ENCODE data around the gene PKN1. TPM values are rescaled to one million over a fixed set of nuclear protein-coding genes. Genes with fewer than 3 reads are reported as not detected.

The PKN1 gene
- total and polyA plus RNA-seq, 9 of the 15 experiments (the other 6 are each of a cell fraction or from before 2014, with no cell fraction given) = 0.30 to 228 (median 77.5) TPM

DNA sequence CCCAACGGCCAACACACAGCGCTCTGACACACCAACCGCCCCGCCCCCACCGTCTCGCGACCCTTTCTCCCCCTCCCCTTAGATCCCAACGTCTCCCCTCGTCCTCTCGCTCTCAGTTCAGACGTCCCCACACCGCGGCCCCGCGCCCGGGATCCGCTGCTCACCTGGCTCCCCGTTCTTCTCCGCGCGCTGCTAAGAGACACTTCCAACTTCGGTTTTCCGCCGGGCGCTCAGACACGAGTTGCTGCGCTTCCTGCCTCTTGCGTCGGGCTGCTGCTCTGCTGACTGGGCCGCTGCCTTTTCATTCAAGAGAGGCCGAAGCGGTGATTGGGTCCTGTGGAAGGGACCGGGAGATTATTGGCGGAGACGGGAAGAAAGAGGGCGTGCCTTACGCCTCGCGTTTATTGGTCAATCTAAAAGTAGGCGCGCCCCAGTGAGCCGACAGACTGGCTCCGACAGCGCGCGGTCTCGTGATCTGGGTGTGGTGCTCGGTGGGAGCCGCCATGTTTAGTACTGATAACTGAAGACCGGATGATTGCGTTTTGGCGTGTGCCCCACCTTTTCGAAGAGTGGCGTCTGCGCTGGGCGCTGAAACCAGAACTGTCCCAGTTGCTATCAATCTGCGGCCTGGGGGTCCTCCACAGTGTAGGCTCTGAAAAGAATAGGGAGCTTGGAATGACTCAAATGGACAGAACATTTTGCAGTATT is 13.8 kb upstream of the PKN1 start, which contains the start of gene DDX39A (continued):
- TF ChIP-seq CEBPG (CRISPR knock-in tag; IDR thresholded peaks at IDR 0.05) (peak; percentile 52), CEBPG (tag; conservative IDR thresholded peaks at IDR 0.05 in 1 of 2, IDR thresholded peaks at IDR 0.05 in 1 of 2) (peak in 1 of 2 experiments; percentile 49; a peak in 1 of 4 replicates), ZNF143 (CRISPR knock-in tag; IDR thresholded peaks at IDR 0.05) (no peak)

GRCh38 chr19:14425696-14426138 is 7.4 kb upstream of the PKN1 start:
- peaks cover 11 to 12% of the 10 kb centered on the region in 2 experiments; a peak in 4 of 5 replicates for H3K4me1 ChIP-seq (replicated peaks in 1 of 2; ENCODE audit: control insufficient read depth in 2 of 2, insufficient read depth in 2 of 2, low read length in 2 of 2)
- intact Hi-C loops (cut with micrococcal nuclease) (no loop called here), in situ Hi-C loops (cut with MboI) (no loop called here)
- no peaks in the 10 kb centered on the region for H3K36me3 ChIP-seq (ENCODE audit: control insufficient read depth, insufficient read depth, low read length)
- no peaks in the 10 kb centered on the region for H3K9me3 ChIP-seq (replicated peaks; ENCODE audit: control insufficient read depth, insufficient read depth, low read depth, low read length)
- H3K9ac ChIP-seq (ENCODE audit: insufficient read depth in 1 of 2, low read depth in 2 of 2, low read length in 2 of 2) = peak overlapping the region in 1 of 2 experiments; percentile 83; a peak in 3 of 4 replicates
- no peak overlapping the region for H3K4me3 ChIP-seq
- 12% methylated on average over 7 of the region's 7 CpGs for WGBS (ENCODE audit: insufficient coverage, low coverage, missing lambda C conversion rate)
- ATAC-seq (peak; percentile 71), DNase-seq (ENCODE audit: extremely low read depth in 1 of 4, low spot score in 3 of 4) (peak in 3 of 4 experiments; percentile 18 to 79 (median 49)), FAIRE-seq (peak; percentile 49)
- no peaks in the 10 kb centered on the region for H3K79me2 ChIP-seq (ENCODE audit: control insufficient read depth, insufficient read depth, low read length)
- no peaks in the 10 kb centered on the region for H4K20me1 ChIP-seq (replicated peaks; ENCODE audit: control insufficient read depth, insufficient read depth, low read length)
- no peaks in the 10 kb centered on the region for H3K9me1 ChIP-seq (ENCODE audit: control insufficient read depth, insufficient read depth, low read length)
- CTCF ChIA-PET (ENCODE audit: low intra/inter-chr PET ratio) = no interaction called here
- H3K27ac ChIP-seq (ENCODE audit: extremely low read depth, low read depth, low read length) = no peak overlapping the region
- H3K4me2 ChIP-seq (ENCODE audit: insufficient read depth, low read length) = peak overlapping the region; percentile 28
- POLR2A ChIA-PET = interaction anchor here (1.0 kb wide), 1 partner anchor 93 kb away, joined by 3 read pairs; the partner anchor contains the start of gene DNAJB1
- no TSS peak for BruUV-seq (replicated peaks)
- H2AFZ ChIP-seq (ENCODE audit: low read depth, low read length) = peak overlapping the region; percentile 69
- no peaks in the 10 kb centered on the region for H3K27me3 ChIP-seq (ENCODE audit: control insufficient read depth in 2 of 2, insufficient read depth in 2 of 2, low read length in 2 of 2)
- TF ChIP-seq ZNF282 (CRISPR knock-in tag; IDR thresholded peaks at IDR 0.05) (no peak), CHCHD3 (CRISPR knock-in tag; IDR thresholded peaks at IDR 0.05) (no peak), MTF1 (CRISPR knock-in tag; IDR thresholded peaks at IDR 0.05; ENCODE audit: borderline replicate concordance) (no peak), BCOR (IDR thresholded peaks at IDR 0.05) (peak; percentile 69; the same call in 1 of the 2 replicates), ADNP (tag; IDR thresholded peaks at IDR 0.05) (peak; percentile 88), CBX3 (IDR thresholded peaks at IDR 0.05; ENCODE audit: borderline replicate concordance in 1 of 2, low read length in 2 of 2) (no peak), RNF2 (IDR thresholded peaks at IDR 0.05) (no peak), EGR1 (conservative IDR thresholded peaks at IDR 0.05) (peak; percentile 38; the same call in 1 of the 2 replicates), SETDB1 (IDR thresholded peaks at IDR 0.05; ENCODE audit: low read length) (no peak), NFIC (IDR thresholded peaks at IDR 0.05) (peak; percentile 75), TRIM24 (IDR thresholded peaks at IDR 0.05) (no peak; a peak in 1 of 4 replicates), SOX6 (IDR thresholded peaks at IDR 0.05) (peak; percentile 67), FOXP1 (CRISPR knock-in tag; IDR thresholded peaks at IDR 0.05) (0 out of 2 replicates have a peak, but pooled peaks have one; percentile 57), ARID2 (IDR thresholded peaks at IDR 0.05) (no peak), PTRF (tag; IDR thresholded peaks at IDR 0.05) (no peak), SMARCA5 (IDR thresholded peaks at IDR 0.05) (0 out of 2 replicates have a peak, but pooled peaks have one; percentile 40), ZFP36 (IDR thresholded peaks at IDR 0.05; ENCODE audit: low read depth, low read length, partially characterized antibody) (no peak), STAT5A (IDR thresholded peaks at IDR 0.05; ENCODE audit: borderline replicate concordance, low read length) (peak; percentile 10; the same call in 1 of the 2 replicates), EWSR1 (IDR thresholded peaks at IDR 0.05; ENCODE audit: borderline replicate concordance, low read depth, partially characterized antibody) (no peak), CTBP1 (IDR thresholded peaks at IDR 0.05; ENCODE audit: borderline replicate concordance) (peak; percentile 76)
- TF ChIP-seq, protein P1, sequence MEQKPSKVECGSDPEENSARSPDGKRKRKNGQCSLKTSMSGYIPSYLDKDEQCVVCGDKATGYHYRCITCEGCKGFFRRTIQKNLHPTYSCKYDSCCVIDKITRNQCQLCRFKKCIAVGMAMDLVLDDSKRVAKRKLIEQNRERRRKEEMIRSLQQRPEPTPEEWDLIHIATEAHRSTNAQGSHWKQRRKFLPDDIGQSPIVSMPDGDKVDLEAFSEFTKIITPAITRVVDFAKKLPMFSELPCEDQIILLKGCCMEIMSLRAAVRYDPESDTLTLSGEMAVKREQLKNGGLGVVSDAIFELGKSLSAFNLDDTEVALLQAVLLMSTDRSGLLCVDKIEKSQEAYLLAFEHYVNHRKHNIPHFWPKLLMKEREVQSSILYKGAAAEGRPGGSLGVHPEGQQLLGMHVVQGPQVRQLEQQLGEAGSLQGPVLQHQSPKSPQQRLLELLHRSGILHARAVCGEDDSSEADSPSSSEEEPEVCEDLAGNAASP (IDR thresholded peaks at IDR 0.05) = no peak
